Brain microvascular endothelial cell (primary cell): Measurements from ENCODE around the gene TRUB1.

Experiments used
- DNase-seq: peaks from one replicate; pipeline ENCODE4 v3.0.0-alpha.2; 2020
- H3K27ac ChIP-seq: fragments of 250-450 bp; sonication (Bioruptor Pico); 2 replicates; pipeline ENCODE4 v1.5.1; 2020; ENCODE audit warnings: mild to moderate bottlenecking, moderate library complexity
- H3K27me3 ChIP-seq: fragments of 250-450 bp; sonication (Bioruptor Pico); replicated peaks from 2 replicates; pipeline ENCODE4 v1.5.1; 2020; ENCODE audit warnings: mild to moderate bottlenecking
- H3K36me3 ChIP-seq: fragments of 250-450 bp; sonication (Bioruptor Pico); replicated peaks from 2 replicates; pipeline ENCODE4 v1.5.1; 2020; ENCODE audit warnings: mild to moderate bottlenecking
- H3K4me3 ChIP-seq: 2 replicates; pipeline ENCODE4 v1.5.1; 2011; ENCODE audit warnings: low read depth, mild to moderate bottlenecking, control low read depth, low read length, moderate library complexity
- in situ Hi-C: cut with HindIII; loops from 2 replicates; pipeline ENCODE4 v1.10.0; 2017; ENCODE audit warnings: low sequenced_read_pairs, low pct_ligation_motif_present
- TF ChIP-seq, protein P1 (sequence below): IDR thresholded peaks from 2 replicates; pipeline ENCODE4 v1.5.1; 2011; ENCODE audit warnings: low read depth, mild to moderate bottlenecking, moderate library complexity, low read length, control low read depth, inconsistent platforms; ENCODE audit errors: missing control alignments

TRUB1 gene

GRCh38 chr10:114911801-114912469 lies 26.1 kb upstream of the TRUB1 start:
- DNase-seq = no peak
- TF ChIP-seq, protein P1, sequence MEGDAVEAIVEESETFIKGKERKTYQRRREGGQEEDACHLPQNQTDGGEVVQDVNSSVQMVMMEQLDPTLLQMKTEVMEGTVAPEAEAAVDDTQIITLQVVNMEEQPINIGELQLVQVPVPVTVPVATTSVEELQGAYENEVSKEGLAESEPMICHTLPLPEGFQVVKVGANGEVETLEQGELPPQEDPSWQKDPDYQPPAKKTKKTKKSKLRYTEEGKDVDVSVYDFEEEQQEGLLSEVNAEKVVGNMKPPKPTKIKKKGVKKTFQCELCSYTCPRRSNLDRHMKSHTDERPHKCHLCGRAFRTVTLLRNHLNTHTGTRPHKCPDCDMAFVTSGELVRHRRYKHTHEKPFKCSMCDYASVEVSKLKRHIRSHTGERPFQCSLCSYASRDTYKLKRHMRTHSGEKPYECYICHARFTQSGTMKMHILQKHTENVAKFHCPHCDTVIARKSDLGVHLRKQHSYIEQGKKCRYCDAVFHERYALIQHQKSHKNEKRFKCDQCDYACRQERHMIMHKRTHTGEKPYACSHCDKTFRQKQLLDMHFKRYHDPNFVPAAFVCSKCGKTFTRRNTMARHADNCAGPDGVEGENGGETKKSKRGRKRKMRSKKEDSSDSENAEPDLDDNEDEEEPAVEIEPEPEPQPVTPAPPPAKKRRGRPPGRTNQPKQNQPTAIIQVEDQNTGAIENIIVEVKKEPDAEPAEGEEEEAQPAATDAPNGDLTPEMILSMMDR = no peak
- no peak overlapping the region for H3K27ac ChIP-seq
- H3K27me3 ChIP-seq = no peaks in the 10 kb centered on the region
- no peak overlapping the region for H3K4me3 ChIP-seq
- in situ Hi-C loops = no loop called here
- no peaks in the 10 kb centered on the region for H3K36me3 ChIP-seq

GRCh38 chr10:114912470-114912859 lies 25.5 kb upstream of the TRUB1 start:
- Histone ChIP-seq H3K27ac (no peak overlapping the region), H3K27me3 (no peaks in the 10 kb centered on the region), H3K36me3 (no peaks in the 10 kb centered on the region), H3K4me3 (no peak overlapping the region)
- DNase-seq = no peak
- TF ChIP-seq, protein P1 = no peak
- in situ Hi-C loops = no loop called here

DNA sequence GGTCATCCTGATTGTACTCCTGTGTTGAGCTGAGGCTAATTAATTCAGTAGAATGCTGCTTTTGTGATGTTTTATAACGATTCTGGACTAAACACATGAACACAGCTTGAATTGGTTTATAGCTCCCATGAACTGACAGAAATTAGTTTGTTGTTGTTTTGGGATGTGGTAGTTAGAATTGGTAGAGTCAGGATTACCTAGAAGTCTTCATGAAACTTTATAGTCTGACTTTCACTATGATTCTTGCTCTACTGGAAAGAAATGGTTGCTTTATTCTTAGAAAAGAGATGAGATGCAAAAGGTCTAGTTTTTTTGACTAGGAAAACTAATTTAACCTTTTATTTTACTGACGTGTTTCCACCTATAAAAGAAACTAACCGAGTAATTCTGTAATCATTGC lies 23.4 kb upstream of the TRUB1 start:
- TF ChIP-seq, protein P1 = no peak
- in situ Hi-C loops = no loop called here
- Histone ChIP-seq H3K27ac (no peak overlapping the region), H3K27me3 (no peaks in the 10 kb centered on the region), H3K36me3 (no peaks in the 10 kb centered on the region), H3K4me3 (no peak overlapping the region)
- no peak for DNase-seq

DNA sequence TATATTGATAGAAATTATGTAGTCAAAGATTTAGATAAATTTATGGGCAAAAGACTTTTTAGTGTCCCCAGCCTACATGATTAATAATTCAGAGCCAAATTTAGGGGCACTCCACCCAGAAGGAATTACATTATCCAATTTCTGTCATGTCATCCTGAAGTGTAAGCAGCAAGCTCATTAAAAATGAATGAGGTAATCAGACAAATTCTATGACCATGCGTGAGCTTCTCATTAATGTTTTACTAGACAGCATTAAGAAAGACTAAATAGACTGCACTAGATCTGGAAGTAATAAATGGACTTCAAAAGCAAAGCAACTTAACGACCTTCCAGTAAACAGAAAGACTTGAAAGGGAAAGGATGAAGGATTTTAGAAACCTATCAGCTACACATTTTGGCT lies 22.7 kb upstream of the TRUB1 start:
- H3K27ac ChIP-seq = no peak overlapping the region
- in situ Hi-C loops = no loop called here
- H3K4me3 ChIP-seq = no peak overlapping the region
- no peak for DNase-seq
- no peaks in the 10 kb centered on the region for H3K36me3 ChIP-seq
- TF ChIP-seq, protein P1 = no peak
- H3K27me3 ChIP-seq = no peaks in the 10 kb centered on the region

DNA sequence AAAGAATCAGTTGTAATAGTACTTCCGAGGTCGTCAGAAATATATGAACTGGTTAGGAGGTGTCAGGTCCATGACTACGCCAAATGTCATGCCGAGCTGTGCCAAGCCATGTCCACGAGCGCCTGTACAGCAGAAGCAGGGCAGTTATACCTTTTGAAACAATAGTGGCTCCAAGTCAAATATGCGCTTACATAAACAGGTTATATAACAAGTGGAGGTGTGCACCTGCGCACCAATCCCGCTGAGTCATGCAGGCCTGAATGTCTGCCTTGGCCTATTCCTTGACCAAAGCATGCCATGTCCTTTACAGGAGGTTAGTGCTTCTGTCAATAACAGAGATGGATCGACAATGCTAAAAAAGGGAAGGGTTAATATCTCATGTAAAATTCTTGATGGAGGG lies 21.3 kb upstream of the TRUB1 start:
- TF ChIP-seq, protein P1 = no peak
- no peaks in the 10 kb centered on the region for H3K36me3 ChIP-seq
- H3K27ac ChIP-seq = no peak overlapping the region
- DNase-seq = no peak
- no peaks in the 10 kb centered on the region for H3K27me3 ChIP-seq
- no peak overlapping the region for H3K4me3 ChIP-seq
- in situ Hi-C loops = no loop called here

DNA sequence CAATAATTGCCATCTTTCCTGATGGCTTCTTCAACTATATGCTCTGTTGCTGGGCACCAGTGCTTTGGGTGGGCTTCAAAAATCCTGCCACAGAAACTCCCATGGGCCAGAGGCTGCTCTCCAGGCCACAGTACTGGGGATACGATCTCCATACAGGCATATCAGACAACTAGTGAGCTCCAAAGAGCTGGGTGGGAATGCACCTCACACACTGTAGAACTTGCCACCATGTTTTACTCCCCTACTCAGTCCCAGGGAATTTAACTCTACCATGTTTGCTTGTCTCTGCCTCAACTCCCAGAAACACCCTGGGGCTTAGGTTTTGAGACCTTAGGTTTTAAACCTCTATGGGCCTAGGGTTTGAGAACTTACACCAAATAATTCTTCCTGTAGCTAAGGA lies 20.5 kb upstream of the TRUB1 start:
- in situ Hi-C loops = no loop called here

More for the DNA sequence above, 20.5 kb upstream of the TRUB1 start:
- H3K4me3 ChIP-seq = no peak overlapping the region
- no peaks in the 10 kb centered on the region for H3K27me3 ChIP-seq
- H3K36me3 ChIP-seq = no peaks in the 10 kb centered on the region
- H3K27ac ChIP-seq = no peak overlapping the region
- no peak for DNase-seq
- TF ChIP-seq, protein P1 = no peak
